Left ventricle myocardium inferior (tissue), 1 donor: Measurements from ENCODE around the gene VAV2. TPM values are rescaled to one million over a fixed set of nuclear protein-coding genes. Genes with fewer than 3 reads are reported as not detected.

Experiments
- DNase-seq: peaks from one replicate; pipeline ENCODE4 v3.0.0-alpha.2; 2020
- H3K27ac ChIP-seq: fragments of 200-600 bp; replicated peaks from 2 replicates; pipeline ENCODE4 v1.8.0; 2021
- H3K27me3 ChIP-seq: fragments of 200-600 bp; 2 replicates; pipeline ENCODE4 v1.8.0; 2021; ENCODE audit warnings: low read depth
- H3K36me3 ChIP-seq: fragments of 200-600 bp; 2 replicates; pipeline ENCODE4 v1.8.0; 2021
- H3K4me1 ChIP-seq: fragments of 200-600 bp; 2 replicates; pipeline ENCODE4 v1.8.0; 2021
- H3K4me3 ChIP-seq: fragments of 200-600 bp; 2 replicates; pipeline ENCODE4 v1.8.0; 2021; ENCODE audit warnings: mild to moderate bottlenecking, moderate library complexity
- H3K9me3 ChIP-seq: fragments of 200-600 bp; replicated peaks from 2 replicates; pipeline ENCODE4 v1.8.0; 2021
- CTCF ChIP-seq: fragments of 200-600 bp; IDR thresholded peaks from 2 replicates; pipeline ENCODE4 v1.8.0; 2021; ENCODE audit warnings: antibody characterized with exemption, mild to moderate bottlenecking, borderline replicate concordance
- intact Hi-C: fragments of 100-400 bp; cut with micrococcal nuclease; formaldehyde crosslinking; loops from one replicate; pipeline ENCODE4 v1.11.0; 2022
- total RNA-seq: library from RNA; stranded (reverse); fragmentation: NEBNext Ultra II Directional; extraction: Animal tissue kit (Norgen Biotek cat#: 25700); gene quantifications from one replicate; pipeline ENCODE4 v1.2.1, GENCODE V29; 2021
- donor health status: DM: no; HTN: yes; CAD: no; lungs with severe emphysema.

The VAV2 gene
- total RNA-seq, 1 donor from 2014 or later = 4.1 TPM

GRCh38 chr9:133732639-133733408 is 259.3 kb downstream of the VAV2 start:
- intact Hi-C loops = no loop called here
- DNase-seq = no peak
- H3K27me3 ChIP-seq = peaks cover 88% of the 10 kb centered on the region
- H3K9me3 ChIP-seq = no peaks in the 10 kb centered on the region
- H3K4me1 ChIP-seq = peaks cover 5% of the 10 kb centered on the region
- no peak overlapping the region for H3K4me3 ChIP-seq
- no peaks in the 10 kb centered on the region for H3K36me3 ChIP-seq
- H3K27ac ChIP-seq = no peak overlapping the region
- no peak for TF ChIP-seq CTCF

DNA sequence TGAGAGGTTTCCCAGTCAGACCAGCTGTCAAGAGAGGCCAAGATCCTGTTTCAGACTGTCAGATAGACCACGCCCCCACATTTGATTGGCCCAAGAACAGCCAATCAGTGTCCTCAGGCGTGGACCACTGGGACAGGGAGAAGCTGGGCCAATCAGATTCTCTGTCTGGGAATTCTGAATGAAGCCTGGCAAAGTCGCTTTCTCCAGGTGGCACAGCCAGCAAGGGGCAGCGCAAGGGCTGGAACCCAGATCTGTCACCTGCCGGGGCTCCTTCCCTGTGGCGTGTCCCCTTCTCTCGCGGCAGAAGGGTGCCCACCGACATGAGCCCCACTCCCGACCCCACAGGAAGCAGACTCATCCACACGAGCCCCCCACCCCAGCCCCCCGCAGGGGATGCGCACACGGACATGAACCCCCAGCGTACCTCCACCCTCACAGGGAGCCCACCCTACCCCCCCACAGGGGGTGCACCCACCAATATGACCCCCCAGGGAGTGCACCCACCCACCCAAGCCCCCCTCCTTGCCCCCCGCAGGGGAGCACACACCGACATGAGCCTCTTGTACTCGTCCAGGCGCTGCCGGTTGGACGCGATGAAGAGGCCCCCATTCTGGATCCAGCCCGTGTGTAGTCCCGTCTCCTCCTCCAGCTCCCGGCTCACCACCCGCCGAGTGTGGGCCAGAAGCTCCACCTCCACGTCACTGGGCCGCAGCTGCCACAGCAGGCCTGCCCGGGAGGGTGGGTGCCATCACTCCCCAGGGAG is 260.1 kb downstream of the VAV2 start:
- Histone ChIP-seq H3K27ac (no peak overlapping the region), H3K27me3 (peaks cover 88% of the 10 kb centered on the region), H3K4me1 (no peaks in the 10 kb centered on the region), H3K9me3 (no peaks in the 10 kb centered on the region), H3K4me3 (no peak overlapping the region), H3K36me3 (no peaks in the 10 kb centered on the region)
- DNase-seq = no peak
- intact Hi-C loops = no loop called here
- no peak for TF ChIP-seq CTCF

GRCh38 chr9:133730994-133731715 is 261.0 kb downstream of the VAV2 start:
- H3K27me3 ChIP-seq = peaks cover 86% of the 10 kb centered on the region
- H3K4me3 ChIP-seq = no peak overlapping the region
- H3K27ac ChIP-seq = no peak overlapping the region
- intact Hi-C loops = no loop called here
- H3K36me3 ChIP-seq = no peaks in the 10 kb centered on the region
- TF ChIP-seq CTCF = no peak
- DNase-seq = no peak
- no peaks in the 10 kb centered on the region for H3K9me3 ChIP-seq
- H3K4me1 ChIP-seq = no peaks in the 10 kb centered on the region

GRCh38 chr9:133729617-133730281 is 262.4 kb downstream of the VAV2 start:
- intact Hi-C loops = loop anchor here (10.0 kb wide), 1 partner anchor 195 kb away; the partner anchor contains the start of gene ADAMTSL2
- TF ChIP-seq CTCF = no peak
- Histone ChIP-seq H3K4me3 (no peak overlapping the region), H3K27me3 (peaks cover 82% of the 10 kb centered on the region), H3K4me1 (no peaks in the 10 kb centered on the region), H3K9me3 (no peaks in the 10 kb centered on the region), H3K36me3 (no peaks in the 10 kb centered on the region), H3K27ac (no peak overlapping the region)
- no peak for DNase-seq
